ENCODE measurements around the gene FOXP3. TPM values are rescaled to one million over a fixed set of nuclear protein-coding genes. Genes with fewer than 3 reads are reported as not detected.
A peak's percentile ranks its signal among the peaks of the same experiment; 100 is the strongest.
"Not testable (repeated sequence)": the region's sequence is repeated elsewhere in the genome, so short reads cannot be mapped to it uniquely, and the experiment has no call there.

FOXP3 gene
- 0.26 TPM for total RNA-seq (ENCODE audit: unreplicated experiment)
- long read RNA-seq, partial matches to known transcripts, result 0 of 2 reads
- long read RNA-seq, other reads (novel, unspliced or antisense), result 2 of 2 reads

GRCh38 chrX:49264460-49264859, at the start of gene FOXP3:
FOXP3 (minus strand) TSS chrX:49264710; CDS start chrX:49258505, 6,205 bp downstream.
- no peak within 1 kb of the TSS for H3K27ac Mint-ChIP-seq (ENCODE audit: unreplicated experiment)
- H3K27me3 Mint-ChIP-seq (ENCODE audit: unreplicated experiment), result peaks cover 16% of the 10 kb centered on the region
- H3K9me3 Mint-ChIP-seq (ENCODE audit: unreplicated experiment), result no peaks in the 10 kb centered on the region
- peaks cover 13% of the 10 kb centered on the region for H3K4me1 Mint-ChIP-seq (ENCODE audit: unreplicated experiment)
- TF ChIP-seq, protein P1, sequence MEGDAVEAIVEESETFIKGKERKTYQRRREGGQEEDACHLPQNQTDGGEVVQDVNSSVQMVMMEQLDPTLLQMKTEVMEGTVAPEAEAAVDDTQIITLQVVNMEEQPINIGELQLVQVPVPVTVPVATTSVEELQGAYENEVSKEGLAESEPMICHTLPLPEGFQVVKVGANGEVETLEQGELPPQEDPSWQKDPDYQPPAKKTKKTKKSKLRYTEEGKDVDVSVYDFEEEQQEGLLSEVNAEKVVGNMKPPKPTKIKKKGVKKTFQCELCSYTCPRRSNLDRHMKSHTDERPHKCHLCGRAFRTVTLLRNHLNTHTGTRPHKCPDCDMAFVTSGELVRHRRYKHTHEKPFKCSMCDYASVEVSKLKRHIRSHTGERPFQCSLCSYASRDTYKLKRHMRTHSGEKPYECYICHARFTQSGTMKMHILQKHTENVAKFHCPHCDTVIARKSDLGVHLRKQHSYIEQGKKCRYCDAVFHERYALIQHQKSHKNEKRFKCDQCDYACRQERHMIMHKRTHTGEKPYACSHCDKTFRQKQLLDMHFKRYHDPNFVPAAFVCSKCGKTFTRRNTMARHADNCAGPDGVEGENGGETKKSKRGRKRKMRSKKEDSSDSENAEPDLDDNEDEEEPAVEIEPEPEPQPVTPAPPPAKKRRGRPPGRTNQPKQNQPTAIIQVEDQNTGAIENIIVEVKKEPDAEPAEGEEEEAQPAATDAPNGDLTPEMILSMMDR (IDR thresholded peaks at IDR 0.05; ENCODE audit: unreplicated experiment), result no peak
- peaks cover 4% of the 10 kb centered on the region for H3K36me3 Mint-ChIP-seq (ENCODE audit: low read depth, unreplicated experiment)
- no peak within 1 kb of the TSS for H3K4me3 Mint-ChIP-seq (ENCODE audit: unreplicated experiment)
- no peak for DNase-seq (ENCODE audit: low spot score)

DNA sequence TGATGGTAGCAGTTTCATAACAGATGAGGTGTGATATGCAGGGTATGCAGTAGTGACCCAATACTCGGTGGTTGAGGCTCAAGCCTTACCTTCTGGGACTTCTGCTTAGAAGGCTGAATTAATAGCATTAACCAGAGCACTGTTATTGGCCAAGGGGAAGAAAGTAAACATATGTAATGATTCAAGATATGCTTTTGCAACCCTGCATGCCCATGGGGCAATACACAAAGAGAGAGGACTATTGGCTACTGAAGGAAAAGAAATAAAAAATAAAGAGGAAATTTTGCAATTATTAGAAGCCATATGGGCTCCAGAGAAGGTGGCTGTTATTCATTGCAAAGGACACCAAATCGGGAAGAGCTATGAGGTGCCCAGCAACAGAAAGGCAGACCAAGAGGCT, 47.7 kb upstream of the FOXP3 start:
- TF ChIP-seq, protein P1 (IDR thresholded peaks at IDR 0.05; ENCODE audit: unreplicated experiment), result no peak
- Mint-ChIP-seq H3K36me3 (ENCODE audit: low read depth, unreplicated experiment) (no peaks in the 10 kb centered on the region), H3K27me3 (ENCODE audit: unreplicated experiment) (peaks cover 7% of the 10 kb centered on the region), H3K9me3 (ENCODE audit: unreplicated experiment) (no peaks in the 10 kb centered on the region), H3K4me3 (ENCODE audit: unreplicated experiment) (no peak overlapping the region), H3K4me1 (ENCODE audit: unreplicated experiment) (peaks cover 10% of the 10 kb centered on the region), H3K27ac (ENCODE audit: unreplicated experiment) (no peak overlapping the region)
- no peak for DNase-seq (ENCODE audit: low spot score)

DNA sequence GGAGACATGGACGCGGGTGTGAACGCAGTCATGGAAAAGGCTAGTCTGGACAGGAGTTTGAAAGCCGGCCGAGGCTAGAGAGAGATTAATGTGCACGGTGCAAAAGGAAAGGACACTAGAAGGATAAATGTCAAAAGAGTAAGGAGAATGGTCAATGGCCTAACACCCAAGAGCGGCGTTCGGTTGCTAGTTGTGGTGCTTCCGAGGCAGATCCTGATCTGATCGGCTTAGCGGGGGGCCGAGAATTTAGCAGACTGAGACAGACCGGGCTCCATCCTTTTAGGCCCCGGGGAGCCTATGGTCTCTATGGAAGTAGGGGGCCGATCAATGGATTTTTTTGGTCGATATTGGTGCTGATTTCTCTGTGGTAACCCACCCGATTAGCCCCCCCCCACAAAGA, 45.9 kb upstream of the FOXP3 start:
- H3K27me3 Mint-ChIP-seq (ENCODE audit: unreplicated experiment), result peaks cover 7% of the 10 kb centered on the region
- no peak for DNase-seq (ENCODE audit: low spot score)

GRCh38 chrX:49309401-49309981, 45.0 kb upstream of the FOXP3 start:
- no peak for DNase-seq (ENCODE audit: low spot score)
- Mint-ChIP-seq H3K4me3 (ENCODE audit: unreplicated experiment) (peak overlapping the region; percentile 51), H3K27me3 (ENCODE audit: unreplicated experiment) (peaks cover 7% of the 10 kb centered on the region), H3K27ac (ENCODE audit: unreplicated experiment) (no peak overlapping the region), H3K4me1 (ENCODE audit: unreplicated experiment) (peaks cover 10% of the 10 kb centered on the region), H3K36me3 (ENCODE audit: low read depth, unreplicated experiment) (no peaks in the 10 kb centered on the region), H3K9me3 (ENCODE audit: unreplicated experiment) (no peaks in the 10 kb centered on the region)
- TF ChIP-seq, protein P1 (IDR thresholded peaks at IDR 0.05; ENCODE audit: unreplicated experiment), result no peak

More for the DNA sequence above, 45.9 kb upstream of the FOXP3 start:
- Mint-ChIP-seq H3K27ac (ENCODE audit: unreplicated experiment) (no peak overlapping the region), H3K4me1 (ENCODE audit: unreplicated experiment) (peaks cover 10% of the 10 kb centered on the region), H3K4me3 (ENCODE audit: unreplicated experiment) (no peak overlapping the region), H3K9me3 (ENCODE audit: unreplicated experiment) (no peaks in the 10 kb centered on the region), H3K36me3 (ENCODE audit: low read depth, unreplicated experiment) (no peaks in the 10 kb centered on the region)
- TF ChIP-seq, protein P1 (IDR thresholded peaks at IDR 0.05; ENCODE audit: unreplicated experiment), result no peak

GRCh38 chrX:49308604-49309269, 44.2 kb upstream of the FOXP3 start:
- Mint-ChIP-seq H3K4me1 (ENCODE audit: unreplicated experiment) (peaks cover 10% of the 10 kb centered on the region), H3K27ac (ENCODE audit: unreplicated experiment) (no peak overlapping the region), H3K36me3 (ENCODE audit: low read depth, unreplicated experiment) (no peaks in the 10 kb centered on the region), H3K9me3 (ENCODE audit: unreplicated experiment) (no peaks in the 10 kb centered on the region), H3K4me3 (ENCODE audit: unreplicated experiment) (no peak overlapping the region), H3K27me3 (ENCODE audit: unreplicated experiment) (peaks cover 7% of the 10 kb centered on the region)
- TF ChIP-seq, protein P1 (IDR thresholded peaks at IDR 0.05; ENCODE audit: unreplicated experiment), result no peak
- DNase-seq (ENCODE audit: low spot score), result no peak

- not testable (repeated sequence) for H3K27me3 Mint-ChIP-seq (ENCODE audit: unreplicated experiment); H3K9me3 Mint-ChIP-seq (ENCODE audit: unreplicated experiment); H3K27ac Mint-ChIP-seq (ENCODE audit: unreplicated experiment)
Measured at GRCh38 chrX:49307775-49308174, 43.3 kb upstream of the FOXP3 start.

More at GRCh38 chrX:49307775-49308174, 43.3 kb upstream of the FOXP3 start:
- H3K36me3 Mint-ChIP-seq (ENCODE audit: low read depth, unreplicated experiment); DNase-seq (ENCODE audit: low spot score); H3K4me1 Mint-ChIP-seq (ENCODE audit: unreplicated experiment); H3K4me3 Mint-ChIP-seq (ENCODE audit: unreplicated experiment): not testable (repeated sequence)

Measured in endothelial cell (in vitro differentiated cells).